Small intestine (tissue), 7 donors: ENCODE measurements around the gene RASGRP2. TPM values are rescaled to one million over a fixed set of nuclear protein-coding genes. Genes with fewer than 3 reads are reported as not detected.
"Not testable (repeated sequence)": the region's sequence is repeated elsewhere in the genome, so short reads cannot be mapped to it uniquely, and the experiment has no call there.

Source experiments
- DNase-seq, 2 donors: peaks; one replicate each; pipeline versions ENCODE4 v3.0.0 to v3.0.0-alpha.2; 2013
- FAIRE-seq: peaks from 2 replicates; lab custom pipeline; 2012; peaks lifted over from hg19 to GRCh38; lab: Jason Lieb, UNC
- H3K27ac ChIP-seq, 3 donors: one replicate each; pipeline ENCODE4 v1.5.1; 2013; ENCODE audit warnings: low read length in 2 of 3, mild to moderate bottlenecking in 2 of 3, control low read depth in 1 of 3, inconsistent platforms in 1 of 3, low read depth in 1 of 3, moderate library complexity in 1 of 3
- H3K27me3 ChIP-seq, 3 donors: one replicate each; pipeline ENCODE4 v1.6.1; 2013; ENCODE audit warnings: low read length in 3 of 3, inconsistent platforms in 1 of 3; ENCODE audit not compliant: control insufficient read depth in 3 of 3, insufficient read depth in 3 of 3
- H3K36me3 ChIP-seq, 3 donors: one replicate each; pipeline ENCODE4 v1.6.1; 2013; ENCODE audit warnings: low read length in 3 of 3, inconsistent platforms in 1 of 3, low read depth in 1 of 3, mild to moderate bottlenecking in 1 of 3, moderate library complexity in 1 of 3; ENCODE audit not compliant: control insufficient read depth in 3 of 3, insufficient read depth in 2 of 3
- H3K4me1 ChIP-seq, 3 donors: one replicate each; pipeline ENCODE4 v1.6.1; 2013; ENCODE audit warnings: low read length in 2 of 3, inconsistent platforms in 1 of 3, low read depth in 1 of 3, mild to moderate bottlenecking in 1 of 3, moderate library complexity in 1 of 3; ENCODE audit not compliant: control insufficient read depth in 3 of 3, insufficient read depth in 2 of 3
- H3K4me3 ChIP-seq, 3 donors: one replicate each; pipeline ENCODE4 v1.5.1; 2013; ENCODE audit warnings: low read length in 3 of 3, control low read depth in 1 of 3, inconsistent platforms in 1 of 3, low read depth in 1 of 3, mild to moderate bottlenecking in 1 of 3, moderate library complexity in 1 of 3
- H3K9me3 ChIP-seq, 2 donors: one replicate each; pipeline ENCODE4 v1.6.1; 2013; ENCODE audit warnings: low read depth in 1 of 2, low read length in 1 of 2; ENCODE audit not compliant: control insufficient read depth in 2 of 2, insufficient read depth in 1 of 2
- WGBS, 3 donors: extraction: QIAGEN DNeasy Blood & Tissue Kit; methylation state at CpG; one replicate each; pipeline ENCODE4 v1.1.7; 2013; 5-methylcytosine and 5-hydroxymethylcytosine counted together
- polyA plus RNA-seq, 4 donors: library from polyadenylated mRNA; stranded (reverse) in 3 of 4; unstranded in 1 of 4; fragments of 200-250 nt in 3 of 4; fragments of 120-200 nt in 1 of 4; gene quantifications; one replicate each; pipeline versions ENCODE4 v1.2.1 to v1.2.3, GENCODE V29; 2013
- donor health status: healthy with polysubstance abuse.
- donor health status: control.
- donor health status: control.
- donor health status: Bipolar disorder and iron deficiency.
- donor health status: healthy.

Gene RASGRP2
- polyA plus RNA-seq, 4 donors: 2.9 to 14.6 (median 4.1) TPM

DNA sequence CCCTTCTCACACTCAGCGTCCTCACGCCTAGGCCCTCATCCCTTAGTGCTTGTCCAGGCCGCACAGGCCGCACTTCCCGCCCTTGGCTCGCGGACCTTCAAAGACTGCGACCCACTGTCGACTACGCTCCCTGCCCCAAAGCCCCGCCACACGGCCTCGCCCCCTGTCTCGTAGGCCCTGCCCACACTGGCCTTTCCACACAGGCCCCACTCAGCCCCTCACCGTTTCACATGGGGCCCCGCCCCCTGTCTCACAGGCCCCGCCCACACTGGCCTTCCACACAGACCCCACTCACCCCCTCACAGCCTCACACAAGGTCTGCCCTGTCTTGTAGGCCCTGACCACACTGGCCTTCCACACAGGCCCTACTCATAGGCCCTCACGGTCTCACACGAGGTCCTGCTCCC lies 32.0 kb downstream of the RASGRP2 start:
- 40 to 47% (median 45%) methylated on average over 18 to 19 of the region's 19 CpGs for WGBS, 3 donors
- DNase-seq: no peak
- Histone ChIP-seq H3K27ac (no peak overlapping the region), H3K4me3 (no peak overlapping the region), H3K36me3 (no peaks in the 10 kb centered on the region), H3K9me3 (no peaks in the 10 kb centered on the region), H3K4me1 (peaks cover 0 to 2% (median 0%) of the 10 kb centered on the region in 3 donors), H3K27me3 (peaks cover 19 to 76% (median 55%) of the 10 kb centered on the region in 3 donors)
- FAIRE-seq: no peak

DNA sequence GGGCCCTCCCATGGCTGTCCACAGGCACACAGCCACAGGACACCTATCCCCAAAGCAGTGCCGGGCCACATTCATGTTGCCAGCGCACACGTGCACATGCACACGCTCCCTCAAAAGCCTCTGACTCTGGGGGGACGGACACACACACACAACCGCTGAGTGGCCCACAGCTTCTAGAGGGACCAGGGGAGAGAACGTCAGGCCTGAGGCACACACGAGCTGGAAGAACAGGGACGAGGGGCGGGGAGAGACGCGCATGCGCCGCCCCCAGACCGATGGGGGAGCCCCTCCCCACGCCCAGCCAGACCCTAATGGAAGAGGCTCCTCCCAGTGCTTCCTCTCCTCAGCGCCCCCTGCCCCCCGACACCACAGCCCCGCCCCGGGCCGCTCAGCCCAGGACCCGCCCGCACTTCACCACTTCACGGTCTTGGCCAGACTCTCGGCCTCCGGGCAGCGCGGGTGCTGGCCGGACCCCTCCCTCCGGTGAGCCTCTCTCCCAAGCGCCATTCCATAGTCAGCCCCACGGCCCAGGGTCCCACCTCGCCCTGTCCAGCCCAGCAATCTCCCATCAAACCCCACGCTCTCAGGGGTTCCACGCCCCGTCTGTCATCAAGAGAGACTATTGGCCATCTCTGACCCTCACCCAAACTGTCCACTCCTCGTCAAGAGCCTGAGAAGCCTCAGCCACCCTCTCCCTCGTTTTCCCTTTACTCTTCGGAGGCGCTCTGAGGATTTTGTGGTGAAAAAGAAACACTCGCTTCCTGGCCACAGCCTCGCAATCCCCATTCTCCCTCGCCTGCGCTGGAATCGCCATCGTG lies 32.6 kb downstream of the RASGRP2 start:
- Histone ChIP-seq H3K27me3 (peaks cover 19 to 70% (median 51%) of the 10 kb centered on the region in 3 donors), H3K4me1 (peaks cover 0 to 2% (median 0%) of the 10 kb centered on the region in 3 donors), H3K36me3 (no peaks in the 10 kb centered on the region), H3K27ac (no peak overlapping the region), H3K4me3 (no peak overlapping the region), H3K9me3 (no peaks in the 10 kb centered on the region)
- no peak for FAIRE-seq
- DNase-seq: no peak
- WGBS, 3 donors: 12 to 20% (median 15%) methylated on average over 40 to 46 of the region's 46 CpGs

DNA sequence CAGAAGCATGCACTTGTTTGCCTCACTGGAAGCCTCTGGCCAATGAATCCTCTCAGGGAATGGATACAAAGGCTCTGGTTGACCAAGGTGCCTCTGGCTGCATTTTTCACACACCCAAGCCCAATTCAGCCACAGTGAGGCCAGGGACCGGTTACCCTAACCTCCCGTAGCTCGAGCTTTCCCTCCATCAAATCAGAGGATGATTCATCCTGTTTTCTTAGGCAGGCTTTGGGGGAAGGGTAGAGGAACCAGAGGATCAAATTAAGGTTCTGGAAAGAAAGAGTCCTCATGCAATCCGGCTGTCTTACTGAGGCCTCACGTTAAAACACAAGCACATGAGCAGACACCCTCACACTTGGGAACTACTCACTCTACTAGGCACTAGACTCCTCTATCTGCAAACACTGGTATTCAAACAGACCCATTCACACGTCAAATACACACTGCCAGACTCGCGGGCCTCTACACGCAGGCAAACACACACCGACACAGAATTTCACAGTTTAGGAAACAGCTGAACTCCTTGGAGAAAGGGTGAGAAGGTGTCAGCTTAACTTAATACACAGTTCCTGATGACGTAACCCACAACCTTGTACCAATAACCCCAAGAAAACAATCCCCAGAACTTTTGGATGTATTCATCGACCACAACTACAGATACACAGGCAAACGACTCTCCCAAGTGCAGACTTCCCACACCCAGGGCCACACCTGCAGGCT lies 33.4 kb downstream of the RASGRP2 start:
- Histone ChIP-seq H3K27ac (no peak overlapping the region), H3K4me3 (no peak overlapping the region), H3K36me3 (no peaks in the 10 kb centered on the region), H3K27me3 (peaks cover 19 to 65% (median 44%) of the 10 kb centered on the region in 3 donors), H3K9me3 (no peaks in the 10 kb centered on the region), H3K4me1 (peaks cover 0 to 2% (median 0%) of the 10 kb centered on the region in 3 donors)
- 32 to 47% (median 37%) methylated on average over 13 of the region's 13 CpGs for WGBS, 3 donors
- no peak for DNase-seq
- FAIRE-seq: no peak

DNA sequence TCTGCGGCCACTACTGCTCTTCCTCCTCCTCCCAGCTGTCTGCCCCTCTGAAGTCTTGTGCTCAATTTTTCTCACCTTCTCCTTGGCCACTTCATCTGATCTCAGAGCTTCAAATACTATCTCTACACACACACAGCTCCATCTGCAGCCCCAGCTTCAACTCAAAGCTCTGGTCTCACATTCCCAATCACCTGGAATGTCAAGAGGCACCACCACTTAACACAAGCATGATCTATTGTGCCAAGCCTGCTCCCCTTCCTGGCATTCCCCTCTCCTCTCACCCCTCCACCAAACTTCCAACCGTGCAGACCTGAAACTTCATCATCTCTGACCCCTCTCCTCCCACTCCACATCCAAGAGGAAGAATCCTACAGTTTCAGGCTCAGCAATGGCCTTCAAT lies 38.4 kb downstream of the RASGRP2 start:
- H3K36me3 ChIP-seq: no peaks in the 10 kb centered on the region
- no peak for DNase-seq
- no peak overlapping the region for H3K4me3 ChIP-seq
- no peak for FAIRE-seq
- H3K27ac ChIP-seq: no peak overlapping the region
- peaks cover 0 to 51% (median 6%) of the 10 kb centered on the region in 3 donors for H3K27me3 ChIP-seq
- H3K4me1 ChIP-seq: no peaks in the 10 kb centered on the region
- WGBS, 3 donors: 29 to 56% (median 47%) methylated on average over 2 of the region's 2 CpGs
- no peaks in the 10 kb centered on the region for H3K9me3 ChIP-seq

DNA sequence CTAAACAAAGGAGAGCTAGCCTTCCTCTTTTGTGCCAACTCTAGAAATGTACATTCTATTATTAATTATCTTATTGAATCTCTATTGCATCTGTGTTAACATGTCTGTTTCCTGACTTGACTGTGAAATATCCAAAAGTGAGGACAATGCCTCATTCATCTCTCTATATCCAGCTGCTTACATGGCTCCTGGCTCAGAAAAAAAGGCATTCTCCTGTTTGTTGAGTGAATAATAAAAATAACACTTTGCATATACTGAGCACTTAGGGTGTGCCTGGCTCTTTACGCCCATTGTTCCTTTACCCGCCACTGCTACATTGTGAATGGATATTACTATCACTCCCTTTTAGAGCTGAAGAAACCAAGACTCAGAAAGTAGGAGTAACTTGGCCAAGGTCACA lies 40.9 kb downstream of the RASGRP2 start:
- no peak for FAIRE-seq
- peaks cover 0 to 37% (median 1%) of the 10 kb centered on the region in 3 donors for H3K27me3 ChIP-seq
- no peak for DNase-seq
- no peaks in the 10 kb centered on the region for H3K9me3 ChIP-seq
- no peaks in the 10 kb centered on the region for H3K4me1 ChIP-seq
- no peaks in the 10 kb centered on the region for H3K36me3 ChIP-seq
- no peak overlapping the region for H3K27ac ChIP-seq
- H3K4me3 ChIP-seq: no peak overlapping the region
- WGBS, 3 donors: 90 to 96% (median 92%) methylated on average over 2 of the region's 2 CpGs

DNA sequence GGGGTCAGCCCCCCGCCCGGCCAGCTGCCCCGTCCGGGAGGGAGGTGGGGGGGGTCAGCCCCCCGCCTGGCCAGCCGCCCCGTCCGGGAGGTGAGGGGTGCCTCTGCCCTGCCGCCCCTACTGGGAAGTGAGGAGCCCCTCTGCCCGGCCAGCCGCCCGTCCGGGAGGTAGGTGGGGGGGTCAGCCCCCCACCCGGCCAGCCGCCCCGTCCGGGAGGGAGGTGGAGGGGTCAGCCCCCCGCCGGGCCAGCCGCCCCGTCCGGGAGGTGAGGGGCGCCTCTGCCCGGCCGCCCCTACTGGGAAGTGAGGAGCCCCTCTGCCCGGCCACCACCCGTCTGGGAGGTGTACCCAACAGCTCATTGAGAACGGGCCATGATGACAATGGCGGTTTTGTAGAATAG lies 42.0 kb downstream of the RASGRP2 start:
- FAIRE-seq, H3K4me3 ChIP-seq, H3K36me3 ChIP-seq, H3K27ac ChIP-seq, H3K4me1 ChIP-seq, H3K9me3 ChIP-seq, DNase-seq: not testable (repeated sequence)
- H3K27me3 ChIP-seq: peaks cover 0 to 36% (median 0%) of the 10 kb centered on the region in 3 donors
- 89 to 97% (median 90%) methylated on average over 13 to 27 of the region's 29 CpGs for WGBS, 3 donors

DNA sequence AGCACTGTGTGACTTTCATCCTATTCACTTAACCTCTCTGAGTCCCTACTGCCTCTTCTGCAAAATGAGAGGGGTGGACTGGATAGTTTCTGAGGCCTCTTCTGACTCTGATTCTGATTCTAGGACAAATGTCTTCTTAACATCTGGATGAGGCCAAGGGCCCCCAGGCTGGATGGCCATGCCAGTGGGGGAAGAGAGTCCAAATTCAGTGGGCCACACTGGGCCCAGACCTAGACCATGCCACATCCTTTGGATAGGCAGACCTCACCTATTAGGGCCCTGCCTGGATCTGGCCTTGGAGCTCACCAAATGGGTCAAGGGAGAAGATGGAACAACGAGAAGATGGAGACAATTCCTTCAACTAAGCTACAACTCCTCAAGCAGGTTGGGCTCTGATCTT lies 45.5 kb downstream of the RASGRP2 start:
- no peaks in the 10 kb centered on the region for H3K36me3 ChIP-seq
- H3K27ac ChIP-seq: no peak overlapping the region
- DNase-seq (no peak), FAIRE-seq (no peak)
- H3K27me3 ChIP-seq: peaks cover 0 to 46% (median 2%) of the 10 kb centered on the region in 3 donors
- 55 to 86% (median 75%) methylated on average over 1 of the region's 1 CpG for WGBS, 3 donors
- no peaks in the 10 kb centered on the region for H3K4me1 ChIP-seq
- peaks cover 0 to 3% of the 10 kb centered on the region in 2 donors for H3K9me3 ChIP-seq
- no peak overlapping the region for H3K4me3 ChIP-seq

DNA sequence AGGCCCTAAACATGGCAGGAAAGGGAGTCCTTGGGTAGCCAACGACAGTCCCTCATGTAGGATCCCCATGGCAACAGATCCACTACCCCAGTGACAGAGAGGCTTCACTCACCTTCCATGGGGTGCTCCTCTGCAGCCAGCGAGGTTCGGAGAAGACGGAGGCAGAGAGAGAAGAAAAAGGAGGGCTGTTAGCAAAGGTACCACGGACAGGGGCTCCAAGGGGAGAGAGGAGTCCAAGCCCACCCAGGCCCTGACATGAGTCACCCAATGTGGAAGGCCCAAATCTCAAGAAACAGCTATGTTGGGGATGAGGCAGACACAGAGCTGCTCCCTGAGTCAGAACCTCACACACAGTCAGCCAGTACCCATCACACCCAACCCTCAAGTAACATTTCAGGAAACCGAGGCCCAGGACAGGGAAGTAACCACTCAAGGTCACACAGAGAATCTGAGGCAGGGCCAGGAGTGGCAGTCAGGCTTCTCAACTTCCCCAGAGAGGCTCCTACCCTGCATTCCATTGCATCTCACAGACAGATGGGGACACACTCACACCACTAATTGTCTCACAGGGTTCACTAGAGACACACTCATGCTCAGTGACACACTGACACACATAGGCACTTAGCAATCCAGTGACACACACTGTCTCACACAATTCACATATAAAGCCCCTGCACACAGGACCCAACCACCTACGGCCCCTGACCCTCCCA lies 46.1 kb downstream of the RASGRP2 start:
- 68 to 79% (median 70%) methylated on average over 7 of the region's 7 CpGs for WGBS, 3 donors
- H3K27me3 ChIP-seq: peaks cover 2 to 49% (median 2%) of the 10 kb centered on the region in 3 donors
- no peak overlapping the region for H3K4me3 ChIP-seq
- DNase-seq (no peak), FAIRE-seq (no peak)
- H3K9me3 ChIP-seq: peaks cover 0 to 3% of the 10 kb centered on the region in 2 donors
- no peaks in the 10 kb centered on the region for H3K36me3 ChIP-seq
- no peaks in the 10 kb centered on the region for H3K4me1 ChIP-seq
- no peak overlapping the region for H3K27ac ChIP-seq
